NCI-H345 treated with DMSO at 0.1 percent for 48 hours (cell line): Measurements from ENCODE around the gene DLX1.

Experiments used
- DNase-seq: peaks from one replicate; lab custom pipeline; 2025; ENCODE audit not compliant: unreplicated experiment; lab: John Stamatoyannopoulos, UW

The DLX1 gene

DNA sequence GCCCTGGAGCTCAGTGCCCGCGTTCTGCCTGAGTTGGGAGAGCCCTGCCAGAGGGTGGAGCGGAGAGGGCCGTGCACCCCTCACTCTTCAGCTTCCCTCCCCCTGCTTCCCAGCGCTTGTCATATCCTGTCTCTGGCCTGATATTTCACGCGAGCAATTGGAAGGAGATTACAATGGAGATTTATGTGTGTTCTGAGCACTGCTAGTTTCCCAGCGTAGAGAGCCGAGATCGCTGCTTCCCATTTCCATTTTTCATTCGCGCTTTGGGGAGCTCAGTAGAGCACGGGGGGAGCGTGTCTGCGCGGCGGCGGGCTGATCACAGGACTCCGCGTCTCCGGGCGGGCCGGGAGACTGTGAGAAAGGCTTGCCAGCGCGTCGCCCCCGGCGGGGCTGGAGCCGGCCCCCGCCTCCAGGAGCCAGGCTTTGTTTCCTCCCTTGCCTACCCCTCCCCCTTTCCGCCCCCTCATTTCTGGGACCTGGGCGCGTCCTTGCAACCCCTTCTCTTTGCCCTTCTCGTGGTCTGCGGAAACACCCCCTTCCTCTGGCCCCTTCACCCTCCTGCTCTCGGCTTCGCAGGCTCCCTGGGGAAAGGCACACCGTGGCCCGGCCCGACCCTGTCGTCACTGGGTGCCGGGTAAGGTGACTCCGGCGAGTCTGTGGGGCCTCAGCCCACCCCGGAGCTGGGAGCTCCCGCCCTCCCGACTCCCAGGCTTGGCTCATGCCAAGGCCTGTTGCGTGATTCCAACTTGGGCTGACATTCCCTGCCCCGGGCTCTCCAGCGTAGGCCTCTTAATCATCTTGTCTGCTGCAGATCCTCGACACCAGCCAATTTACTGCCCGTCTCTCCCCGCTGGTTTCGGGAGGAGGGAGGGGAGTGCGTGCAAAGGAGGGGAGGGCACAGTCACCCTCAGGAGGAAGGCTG is 11.6 kb downstream of the DLX1 start:
- peak; percentile 45 for DNase-seq

DNA sequence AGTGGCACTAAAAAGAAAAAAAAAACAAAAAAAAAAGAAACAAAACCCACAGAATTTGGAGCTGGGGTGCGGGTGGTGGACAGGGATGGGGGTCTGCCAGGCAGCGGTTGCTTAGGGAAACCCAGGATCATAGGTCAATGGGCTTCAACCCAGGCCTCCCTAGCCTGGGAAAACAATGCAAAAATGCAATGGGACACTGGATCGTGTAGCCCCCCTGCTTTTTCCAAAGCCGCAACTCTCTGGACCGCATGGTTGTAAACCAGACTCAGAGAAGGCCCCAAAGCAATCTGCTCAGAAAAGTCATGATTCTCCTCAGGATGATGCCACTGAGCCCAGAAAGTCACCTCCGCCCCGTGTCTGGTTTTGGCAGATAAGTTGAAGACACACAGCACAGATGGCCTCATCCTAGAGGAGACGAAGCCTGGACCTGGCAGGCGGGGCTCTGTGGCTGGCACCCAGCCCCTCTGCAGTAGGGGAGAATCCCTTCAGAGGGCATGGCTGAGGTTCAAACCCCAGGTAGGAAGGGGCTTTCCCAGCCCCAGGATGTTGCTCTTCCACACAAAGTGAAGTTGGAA is 12.3 kb downstream of the DLX1 start:
- DNase-seq, result no peak

DNA sequence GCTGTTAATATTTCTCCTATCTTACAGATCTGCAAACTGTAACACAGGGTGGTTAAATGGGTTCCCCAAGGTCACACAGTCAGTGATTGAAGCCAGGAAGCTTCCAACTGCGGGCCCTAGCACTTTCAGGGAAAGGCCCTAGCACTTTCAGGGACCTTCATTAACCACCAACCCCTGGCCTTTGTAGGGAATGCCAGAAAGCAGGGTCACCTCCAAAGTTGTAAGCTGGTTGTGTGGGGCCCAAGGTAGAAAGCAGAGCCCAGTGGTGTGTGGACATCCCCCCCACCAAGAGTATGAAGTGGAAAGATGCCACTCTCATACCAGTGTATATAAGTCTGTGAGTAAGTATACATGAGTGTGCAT is 13.0 kb downstream of the DLX1 start:
- DNase-seq, result no peak

DNA sequence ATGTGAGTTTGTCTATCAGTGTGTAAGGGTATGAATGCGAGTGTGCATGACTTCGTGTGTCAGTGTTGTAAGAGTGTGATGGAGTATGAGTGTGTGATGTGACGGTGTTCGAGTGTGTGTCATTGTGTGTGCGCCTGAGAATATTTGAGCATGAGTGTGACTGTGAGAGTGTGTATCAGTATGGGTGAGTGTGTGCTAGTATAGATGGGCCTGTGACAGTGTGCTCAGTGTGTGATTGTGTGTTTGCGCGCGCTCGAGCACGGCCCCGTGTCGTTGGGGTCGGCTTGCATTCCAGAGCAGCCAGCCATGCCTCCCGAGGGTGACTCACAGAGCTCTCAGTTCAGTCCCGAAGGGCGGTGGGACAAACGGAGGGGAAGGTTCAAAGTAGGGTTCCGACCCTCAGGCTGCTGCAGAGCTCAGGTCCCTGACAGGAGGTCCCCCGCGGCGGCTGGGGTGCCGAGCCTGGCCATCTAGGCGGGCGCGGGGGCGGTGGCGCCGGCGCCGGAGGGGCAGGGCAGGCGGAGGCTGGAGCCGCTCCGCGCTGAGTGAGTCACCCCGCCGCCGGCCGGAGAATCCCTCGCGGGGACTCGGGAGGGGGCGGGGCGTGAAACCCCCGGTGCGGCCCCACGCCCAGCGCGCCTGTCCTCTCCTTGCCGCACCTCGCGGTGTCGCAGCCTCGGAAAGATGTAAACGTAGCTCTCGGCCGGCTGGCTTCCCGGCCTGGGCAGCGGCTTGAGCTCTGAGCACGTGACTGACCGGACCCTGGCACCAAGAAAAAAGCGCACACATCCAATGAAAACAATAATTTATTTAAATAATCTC is 13.6 kb downstream of the DLX1 start:
- DNase-seq, result no peak

DNA sequence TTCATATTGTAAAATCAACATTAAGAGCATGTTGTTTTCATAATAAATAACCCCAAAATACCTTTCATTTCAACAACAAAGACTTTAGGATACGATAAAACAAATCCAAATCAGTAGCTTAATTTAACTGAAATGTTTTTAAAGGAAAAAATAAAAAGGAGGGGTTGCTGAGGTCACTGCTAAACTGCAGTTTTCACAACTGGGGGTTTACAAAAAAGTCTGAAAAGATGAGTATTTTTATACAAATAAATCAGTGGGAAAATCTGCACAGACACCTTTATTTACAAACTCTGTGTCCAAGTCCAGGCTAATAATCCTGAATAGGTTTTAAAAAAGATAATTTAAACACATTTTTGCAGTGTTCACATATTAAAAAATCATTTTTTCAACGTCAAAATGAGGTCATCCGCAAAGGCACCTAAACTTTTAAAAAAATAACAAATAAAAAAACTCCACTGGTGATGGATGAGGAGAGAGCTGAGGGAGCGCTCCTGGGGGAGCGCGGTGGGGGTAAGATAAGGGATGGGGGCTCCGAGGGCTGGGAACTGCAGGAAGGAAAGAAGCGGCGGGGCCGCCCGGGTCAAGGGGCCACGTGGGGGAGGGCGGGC is 14.3 kb downstream of the DLX1 start:
- DNase-seq, result no peak

DNA sequence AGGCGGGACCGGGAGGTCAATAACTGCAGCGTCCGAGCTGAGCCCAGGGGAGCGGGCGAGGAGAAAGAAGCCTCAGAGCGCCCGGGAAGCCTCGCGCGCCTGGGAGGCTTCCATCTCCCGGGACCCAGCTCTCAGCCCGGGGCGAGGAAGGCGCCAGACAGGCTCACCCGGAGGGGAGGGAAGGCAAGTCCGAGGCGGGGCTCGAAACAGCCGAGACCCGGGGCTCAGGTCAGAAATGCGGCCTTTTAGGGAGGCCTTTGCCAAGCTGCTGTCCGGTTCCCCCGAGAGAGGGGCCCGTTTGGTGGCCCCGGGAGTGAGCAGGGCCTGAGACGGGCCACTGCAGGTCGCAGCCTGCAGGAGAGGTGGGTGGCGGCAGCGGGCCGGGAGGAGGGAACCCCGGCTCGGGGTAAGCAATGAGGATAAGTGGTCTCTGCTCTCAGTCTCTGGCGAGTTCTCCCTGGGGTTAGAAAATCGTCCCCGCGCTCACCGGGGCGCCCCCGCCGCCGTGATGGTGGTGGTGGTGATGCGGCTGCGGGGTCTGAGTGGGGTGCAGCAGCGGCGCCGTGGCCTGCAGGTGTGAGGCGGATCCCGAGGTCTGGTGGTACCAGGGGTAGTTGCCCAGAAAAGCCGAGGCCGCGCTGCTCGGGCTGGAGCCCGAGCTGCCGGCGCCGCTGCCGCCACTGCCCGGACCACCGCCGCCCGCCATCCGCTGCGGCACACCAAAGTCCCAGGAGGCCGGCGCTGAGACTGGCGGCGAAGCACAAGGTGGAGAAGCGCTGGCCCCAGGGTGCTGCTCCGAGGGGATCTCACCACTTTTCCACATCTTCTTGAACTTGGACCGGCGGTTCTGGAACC is 15.0 kb downstream of the DLX1 start:
- DNase-seq, result no peak

DNA sequence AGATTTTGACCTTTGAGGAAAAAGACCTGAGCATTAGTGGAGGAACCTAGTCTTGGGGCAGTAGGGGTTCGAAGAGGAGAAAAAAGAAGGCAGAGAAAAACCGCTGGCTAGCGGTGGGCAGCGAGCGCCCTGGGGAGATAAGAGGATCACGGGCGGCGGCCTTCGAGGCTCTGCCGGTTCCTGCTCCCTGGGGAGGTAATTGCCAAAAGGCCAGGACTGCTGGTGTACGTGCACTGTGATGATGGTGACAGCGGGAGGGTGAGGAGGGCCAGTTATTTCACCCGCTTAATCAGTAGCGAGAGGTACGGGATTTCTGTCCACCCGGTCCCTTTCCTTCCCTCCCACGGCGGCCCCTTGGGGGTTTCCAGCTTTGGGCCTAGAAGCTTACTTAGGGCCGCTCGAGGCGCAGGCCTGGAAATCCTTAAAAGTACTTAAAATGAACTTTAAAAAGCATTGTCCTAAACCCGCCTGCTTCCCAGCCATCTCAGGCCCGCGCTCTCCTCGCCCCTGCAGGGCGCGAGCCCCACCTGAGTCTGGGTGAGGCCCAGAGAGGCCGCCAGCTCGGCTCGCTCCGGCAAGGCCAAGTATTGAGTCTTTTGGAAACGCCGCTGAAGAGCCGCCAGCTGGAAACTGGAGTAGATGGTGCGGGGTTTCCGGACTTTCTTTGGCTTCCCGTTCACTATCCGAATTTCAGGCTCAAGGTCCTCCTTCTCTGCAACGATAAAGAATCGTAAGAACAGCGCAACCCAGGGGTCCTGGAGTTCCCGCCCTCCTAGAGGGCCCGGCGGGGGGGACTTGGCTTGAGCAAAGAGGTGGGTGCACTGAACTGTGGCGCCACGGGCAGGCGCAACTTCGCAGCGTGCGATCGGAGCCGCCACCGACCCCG is 15.9 kb downstream of the DLX1 start:
- no peak for DNase-seq

DNA sequence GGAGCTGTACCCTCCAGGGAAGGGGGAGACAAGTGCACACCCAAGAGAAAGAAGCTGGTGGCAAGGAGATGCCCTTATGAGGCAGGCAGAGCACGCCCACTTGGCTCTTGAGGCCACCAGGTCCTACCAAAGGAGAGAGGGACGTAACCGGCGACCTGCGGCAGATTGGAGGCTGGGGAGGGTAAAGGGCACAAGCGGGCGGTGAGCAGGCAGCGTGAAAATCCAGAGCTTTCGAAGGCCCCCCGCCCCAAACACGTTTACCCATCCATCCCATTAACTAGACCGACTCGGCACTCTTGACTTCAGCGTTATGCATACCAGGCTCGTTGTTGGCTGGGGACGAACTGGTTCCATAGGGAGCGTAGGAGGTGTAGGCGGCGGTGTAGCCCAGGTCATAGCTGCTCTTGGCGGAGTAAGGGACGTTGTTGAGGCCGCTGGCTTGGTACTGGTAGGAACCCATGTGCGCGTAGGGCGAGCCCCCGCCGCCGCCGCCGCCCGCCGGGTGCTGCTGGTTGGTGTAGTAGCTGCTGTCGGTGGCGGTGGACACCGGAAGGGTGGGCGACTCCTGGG is 16.6 kb downstream of the DLX1 start:
- DNase-seq, result peak; percentile 24

DNA sequence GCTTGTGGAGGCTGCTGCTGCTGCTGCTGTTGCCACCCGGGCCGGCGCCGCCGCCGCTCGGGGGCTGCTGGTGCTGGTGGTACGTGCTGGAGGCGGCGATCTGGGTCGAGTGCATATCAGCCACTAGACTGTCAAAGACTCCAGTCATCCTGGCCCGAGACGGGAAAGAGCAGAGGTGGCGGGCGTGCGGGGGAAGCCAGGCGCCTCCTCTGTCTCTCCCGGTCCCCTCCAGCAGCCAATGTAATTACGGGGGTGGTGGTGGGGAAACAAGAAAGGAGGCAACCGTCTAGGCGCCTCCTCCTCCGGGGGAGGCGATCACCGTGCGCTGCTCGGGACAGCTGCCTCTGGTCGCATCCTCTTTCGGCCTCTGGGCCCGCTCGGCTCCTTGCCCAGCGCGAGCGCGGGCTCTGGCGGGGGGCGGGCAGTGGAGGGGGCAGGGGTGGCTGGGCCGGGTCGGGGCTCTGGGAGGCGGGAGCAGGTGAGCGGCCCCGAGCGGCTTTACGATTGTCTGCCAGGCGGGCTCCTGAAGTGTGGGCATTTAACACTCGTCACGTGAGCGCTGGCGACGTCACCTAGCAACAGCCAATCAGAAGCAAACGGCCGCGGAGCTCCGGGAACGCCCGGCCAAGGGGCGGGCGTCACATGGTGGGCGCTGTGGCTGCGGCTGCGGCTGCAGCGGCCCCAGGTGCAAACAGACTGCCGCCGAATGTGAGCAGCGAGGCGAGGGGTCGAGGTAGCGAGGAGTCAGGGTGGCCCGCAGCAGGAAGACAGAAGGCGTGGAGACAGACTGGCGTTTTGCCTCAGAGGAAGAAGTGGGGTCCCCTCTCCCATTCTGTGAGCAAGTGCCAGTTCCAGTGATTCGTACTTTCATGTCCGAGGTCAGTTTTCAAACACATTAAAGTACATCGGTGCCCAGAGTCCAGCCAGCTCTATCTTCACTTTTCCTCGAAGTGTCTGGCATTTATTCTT is 17.4 kb downstream of the DLX1 start, which contains the start of gene DLX2:
TSS of gene DLX2 (minus strand) at position 510 of the 969 bp plus-strand sequence. CDS start at position 148, 362 bp downstream.
- peak; percentile 95 for DNase-seq

DNA sequence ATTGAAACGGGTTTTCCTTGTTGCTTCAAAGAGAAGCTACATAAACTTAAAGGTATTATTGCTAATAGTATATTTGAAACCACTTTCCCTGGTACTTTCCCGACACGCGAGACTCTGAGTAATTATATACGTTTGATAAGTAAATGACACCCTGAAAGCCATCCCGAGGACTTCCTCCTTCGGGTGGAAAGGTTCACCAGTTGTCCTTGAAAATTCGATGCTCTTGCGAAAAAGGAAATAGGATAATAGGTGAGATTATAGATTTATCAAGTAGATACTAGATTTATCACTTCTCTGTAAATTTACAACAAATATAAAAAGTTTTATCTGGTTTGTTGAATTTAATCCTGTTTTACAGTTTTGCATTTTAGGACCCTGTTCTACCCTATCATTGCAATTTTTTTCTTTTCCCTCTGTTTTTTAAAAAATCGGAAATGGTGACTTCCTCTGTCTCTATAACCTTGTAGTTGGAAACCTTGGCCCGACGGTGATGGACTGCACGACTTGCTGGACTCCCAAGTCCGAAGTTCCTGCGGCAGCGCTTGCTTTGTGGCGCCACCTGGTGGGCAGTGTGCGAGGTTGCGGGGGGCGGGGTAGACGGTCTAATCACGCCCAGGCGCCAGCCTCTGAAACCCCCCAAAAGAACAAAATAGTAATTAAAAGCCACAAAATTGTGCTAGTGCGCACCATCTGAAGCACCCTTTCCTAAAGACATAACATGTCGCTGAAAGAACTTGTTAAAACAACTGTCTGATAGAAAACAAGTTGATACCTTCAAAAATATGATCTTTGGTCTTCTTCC is 18.4 kb downstream of the DLX1 start:
- DNase-seq, result peak; percentile 48

DNA sequence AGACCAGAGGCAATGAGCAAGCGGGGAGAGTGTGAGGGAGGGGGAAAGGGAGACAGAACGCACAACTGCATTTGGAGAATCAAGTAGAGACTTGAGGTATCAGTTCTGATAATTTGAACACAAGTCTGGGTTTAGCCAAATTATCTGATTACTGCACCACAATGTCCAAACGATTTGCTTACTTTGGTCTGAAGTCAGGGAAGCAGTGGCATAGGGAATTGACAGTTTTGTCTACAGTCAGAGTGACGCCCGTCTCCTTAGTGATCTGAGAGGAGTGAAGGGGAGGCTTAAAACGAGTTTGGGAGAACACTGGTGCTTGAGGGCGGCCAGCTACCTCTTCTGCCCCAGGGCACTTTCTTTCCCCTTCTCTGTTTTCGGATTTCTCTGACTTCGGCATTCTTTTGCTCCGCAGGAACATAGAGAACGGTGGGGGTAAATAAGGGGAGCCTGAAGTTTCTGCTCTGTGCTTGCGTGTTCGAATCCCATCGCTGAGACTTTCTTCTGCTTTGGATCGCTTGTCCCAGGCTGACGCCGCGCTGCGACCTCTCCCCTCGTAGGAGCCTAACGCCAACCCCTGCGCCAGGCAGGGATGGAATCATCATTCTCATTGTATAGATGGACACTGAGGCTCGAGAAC is 20.3 kb downstream of the DLX1 start:
- no peak for DNase-seq

DNA sequence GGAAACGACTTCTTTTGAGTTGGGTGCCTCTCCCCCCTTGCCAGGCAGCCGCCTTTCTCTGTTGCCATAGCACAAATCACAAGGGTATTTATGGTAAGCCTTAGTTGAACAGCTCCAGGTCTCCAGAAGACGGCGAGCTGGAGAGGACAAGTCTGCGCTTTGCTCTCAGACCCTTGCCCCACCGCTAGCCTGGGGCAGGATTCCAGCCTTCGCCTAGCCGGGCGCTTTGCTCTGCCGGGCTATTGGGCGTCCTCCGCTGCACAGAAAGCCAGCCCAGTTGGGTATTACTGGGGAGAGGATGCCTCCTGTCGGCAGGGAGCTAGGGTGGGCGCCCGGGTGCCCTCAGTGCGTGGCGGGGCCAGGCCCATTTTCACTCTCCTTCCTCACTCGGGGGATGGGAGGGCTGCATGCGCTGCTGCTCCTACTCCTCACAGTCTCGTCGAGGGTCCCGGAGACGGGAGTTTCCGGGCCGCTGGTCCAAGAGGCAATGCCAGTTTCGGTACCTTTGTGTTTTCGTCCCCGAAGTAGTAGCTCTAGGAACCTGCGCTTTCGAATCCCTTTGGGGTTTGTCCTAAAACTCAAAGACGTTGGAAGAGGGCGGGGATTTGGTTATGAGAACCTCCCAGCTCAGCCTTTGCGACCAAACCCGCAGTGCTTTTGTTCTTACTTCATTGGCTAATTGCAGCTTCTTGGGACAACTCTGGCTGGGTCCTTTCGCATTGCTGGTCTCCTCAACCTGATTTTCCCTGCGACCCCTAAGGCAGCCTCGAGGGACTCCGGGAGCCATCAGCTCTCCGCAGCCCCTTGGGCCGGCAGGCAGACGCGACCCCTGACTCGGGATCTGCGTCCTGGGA is 21.0 kb downstream of the DLX1 start:
- DNase-seq, result no peak

DNA sequence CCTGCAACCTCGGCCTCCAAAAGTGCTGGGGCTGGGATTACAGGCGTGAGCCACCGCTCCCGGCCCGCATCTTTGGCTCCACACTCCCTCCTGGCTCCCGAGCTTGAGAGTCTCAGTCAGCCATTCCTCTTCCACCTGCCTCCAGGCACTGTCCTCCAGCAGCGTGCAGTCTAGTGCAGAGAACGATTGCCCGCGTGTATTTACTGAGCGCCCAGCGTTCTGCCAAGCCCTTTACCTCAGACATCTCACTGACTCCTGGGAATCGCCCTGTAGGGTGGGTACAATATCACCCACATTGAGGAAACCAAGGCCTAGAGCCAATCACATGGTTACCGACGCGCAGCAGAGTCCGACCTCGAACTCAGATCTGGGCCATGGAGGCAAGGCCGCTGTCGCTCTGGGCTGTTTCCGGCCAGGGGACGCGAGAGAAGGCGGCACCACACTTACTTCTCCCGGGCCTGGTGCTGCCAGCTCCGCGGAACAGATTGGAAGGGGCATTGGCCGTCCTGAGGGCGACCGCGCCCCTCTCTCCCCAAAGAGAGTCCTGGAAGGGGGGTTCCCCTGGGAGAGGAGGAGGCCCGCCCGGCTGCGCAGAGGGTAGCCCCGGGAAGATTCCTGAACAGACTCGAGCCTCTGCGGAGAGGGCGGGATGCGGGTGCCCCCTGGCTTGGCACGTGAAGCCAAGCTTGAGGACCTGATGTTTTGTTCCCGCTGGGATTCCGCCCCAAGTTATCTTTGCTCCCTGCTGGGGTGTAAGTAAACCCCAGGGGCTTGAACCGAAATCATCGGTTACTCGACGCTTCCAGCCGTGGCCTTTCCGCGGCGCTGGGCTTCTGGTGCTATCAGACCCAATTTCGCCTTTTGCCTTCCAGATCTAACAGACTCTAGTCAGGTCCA is 22.6 kb downstream of the DLX1 start:
- no peak for DNase-seq

DNA sequence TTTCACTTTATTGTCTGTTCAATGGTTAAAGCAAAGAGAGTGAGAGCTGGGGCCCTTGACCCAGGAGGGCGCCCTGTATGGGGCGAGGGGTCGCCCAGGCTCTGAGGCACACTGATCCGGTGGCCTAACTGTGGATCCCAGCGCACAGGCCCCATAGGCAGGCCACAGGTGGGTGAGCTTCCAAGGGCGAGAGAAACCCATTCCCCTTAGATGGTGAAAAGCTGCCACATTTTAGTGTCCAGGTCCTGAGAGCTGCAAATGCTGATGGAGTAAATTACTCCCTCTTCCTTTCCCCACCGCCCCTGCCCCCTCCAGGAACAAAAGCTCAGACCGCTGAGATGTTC is 23.3 kb downstream of the DLX1 start:
- no peak for DNase-seq
